NT2/D1 (cell line): ENCODE data around the gene PLEKHH1.

ENCODE experiments used
- DNase-seq: peaks from one replicate; pipeline ENCODE4 v3.0.0-alpha.2; 2011; ENCODE audit warnings: low read depth, low spot score
- H3K27me3 ChIP-seq: 2 replicates; pipeline ENCODE4 v1.6.0; 2011; ENCODE audit warnings: mild to moderate bottlenecking; ENCODE audit not compliant: insufficient read length, insufficient read depth
- H3K36me3 ChIP-seq: 2 replicates; pipeline ENCODE4 v1.6.1; 2011; ENCODE audit warnings: mild to moderate bottlenecking, low read length, mixed read lengths; ENCODE audit not compliant: insufficient read depth, insufficient read length
- H3K4me1 ChIP-seq: 2 replicates; pipeline ENCODE4 v1.5.1; 2011; ENCODE audit not compliant: insufficient read depth, insufficient read length
- H3K4me3 ChIP-seq: 2 replicates; pipeline ENCODE4 v1.5.1; 2011; ENCODE audit warnings: low read depth; ENCODE audit not compliant: insufficient read length
- H3K9ac ChIP-seq: 2 replicates; pipeline ENCODE4 v1.6.0; 2011; ENCODE audit warnings: low read depth; ENCODE audit not compliant: insufficient read length
- H3K9me3 ChIP-seq: 2 replicates; pipeline ENCODE4 v1.5.1; 2011; ENCODE audit warnings: mild to moderate bottlenecking, low read length; ENCODE audit not compliant: insufficient read depth
- SUZ12 ChIP-seq: IDR thresholded peaks from 2 replicates; pipeline ENCODE4 v1.6.1; 2011; ENCODE audit not compliant: insufficient read length, insufficient read depth; ENCODE audit errors: extremely low read depth
- YY1 ChIP-seq: IDR thresholded peaks from 2 replicates; pipeline ENCODE4 v1.6.1; 2011; ENCODE audit not compliant: insufficient read length, insufficient read depth
- ZNF274 ChIP-seq: IDR thresholded peaks from 2 replicates; pipeline ENCODE4 v1.6.1; 2011; ENCODE audit warnings: mild to moderate bottlenecking, low read depth, low read length

The PLEKHH1 gene

GRCh38 chr14:67638642-67639041 is 105.6 kb downstream of the PLEKHH1 start:
- H3K4me1 ChIP-seq: no peaks in the 10 kb centered on the region
- DNase-seq: no peak
- no peak overlapping the region for H3K9ac ChIP-seq
- H3K36me3 ChIP-seq: peaks cover 8% of the 10 kb centered on the region
- no peak overlapping the region for H3K4me3 ChIP-seq
- H3K9me3 ChIP-seq: no peaks in the 10 kb centered on the region
- TF ChIP-seq SUZ12 (no peak), ZNF274 (no peak), YY1 (no peak)
- H3K27me3 ChIP-seq: no peaks in the 10 kb centered on the region
